Psoas muscle (tissue), 8 donors: ENCODE data around the gene NME9. TPM values are rescaled to one million over a fixed set of nuclear protein-coding genes. Genes with fewer than 3 reads are reported as not detected.

ENCODE experiments used
- ATAC-seq, 4 donors: fragments of 200-7000 bp; cut with Tn5 transposase; one replicate each; pipeline ENCODE4 v1.9.1; 2020; ENCODE audit warnings: moderate library complexity in 3 of 4, mild to moderate bottlenecking in 2 of 4
- DNase-seq, 2 donors: peaks; one replicate each; pipeline ENCODE4 v3.0.0-alpha.2; 2020
- H3K27ac ChIP-seq: fragments of 200-600 bp; one replicate; pipeline ENCODE4 v1.8.0; 2022
- H3K27me3 ChIP-seq, 3 donors: fragments of 200-600 bp in 1 of 3; one replicate each; pipeline versions ENCODE4 v1.6.1 to v1.8.0; 2013 to 2022; ENCODE audit warnings: low read length in 2 of 3, mild to moderate bottlenecking in 2 of 3, moderate library complexity in 1 of 3; ENCODE audit not compliant: insufficient read depth in 3 of 3
- H3K36me3 ChIP-seq, 2 donors: fragments of 200-600 bp in 1 of 2; one replicate each; pipeline versions ENCODE4 v1.6.1 to v1.8.0; 2013 to 2022; ENCODE audit warnings: low read depth in 1 of 2, mild to moderate bottlenecking in 1 of 2, moderate library complexity in 1 of 2; ENCODE audit not compliant: insufficient read depth in 1 of 2
- H3K4me1 ChIP-seq: fragments of 200-600 bp; one replicate; pipeline ENCODE4 v1.8.0; 2022
- H3K4me3 ChIP-seq: fragments of 200-600 bp; one replicate; pipeline ENCODE4 v1.8.0; 2022; ENCODE audit warnings: mild to moderate bottlenecking
- H3K9me3 ChIP-seq: fragments of 200-600 bp; one replicate; pipeline ENCODE4 v1.8.0; 2022
- CTCF ChIP-seq: fragments of 200-600 bp; IDR thresholded peaks from one replicate; pipeline ENCODE4 v1.8.0; 2022; ENCODE audit warnings: antibody characterized with exemption
- WGBS, 3 donors: extraction: QIAGEN DNeasy Blood & Tissue Kit; methylation state at CpG; one replicate each; pipeline versions ENCODE4 v1.1.6 to v1.1.7; 2013; 5-methylcytosine and 5-hydroxymethylcytosine counted together
- intact Hi-C, 2 donors: fragments of 100-400 bp; cut with DNase I; formaldehyde crosslinking; loops; one replicate each; pipeline versions ENCODE4 v1.11.0 to v1.14.2; 2022
- polyA plus RNA-seq, 3 donors: library from polyadenylated mRNA; stranded (reverse); fragments of 200-250 nt; gene quantifications; one replicate each; pipeline ENCODE4 v1.2.3, GENCODE V29; 2013
- total RNA-seq, 4 donors: library from RNA; stranded (reverse); fragmentation: NEBNext Ultra II Directional in 2 of 4; extraction: Animal tissue kit (Norgen Biotek cat#: 25700) in 2 of 4; gene quantifications; one replicate each; pipeline versions ENCODE4 v1.2.1 to v1.2.4, GENCODE V29; 2021 to 2023
- donor health status: healthy with polysubstance abuse.
- donor health status: DM: no; HTN: no; CAD: no; lungs with moderate emphysema.
- donor health status: Bipolar disorder and iron deficiency.
- donor health status: healthy.
- donor health status: DM: yes; HTN: yes; CAD: no.
- donor health status: DM: no; HTN: no; CAD: no.
- donor health status: DM: no; HTN: no; CAD: no.
- donor health status: DM: yes; HTN: yes; CAD: no.

NME9 gene
- total and polyA plus RNA-seq, 7 donors: 0.04 to 3.1 (median 1.4) TPM

GRCh38 chr3:138359919-138360868 lies 30.5 kb upstream of the NME9 start:
- peak; percentile 71 to 85 for DNase-seq
- intact Hi-C loops: no loop called here
- Histone ChIP-seq H3K36me3 (peaks cover 0 to 38% of the 10 kb centered on the region in 2 donors), H3K27ac (peak overlapping the region; percentile 69), H3K4me1 (peaks cover 78% of the 10 kb centered on the region), H3K9me3 (no peaks in the 10 kb centered on the region), H3K4me3 (no peak overlapping the region), H3K27me3 (no peaks in the 10 kb centered on the region)
- no peak for TF ChIP-seq CTCF
- 49 to 72% (median 50%) methylated on average over 15 of the region's 15 CpGs for WGBS, 3 donors
- peak; percentile 69 to 87 (median 85) for ATAC-seq

- 40 to 70% (median 41%) methylated on average over 7 of the region's 7 CpGs for WGBS, 3 donors
- ATAC-seq (peak; percentile 10 to 64 (median 57)), DNase-seq (no peak)
- peak overlapping the region; percentile 69 for H3K27ac ChIP-seq
- intact Hi-C loops: no loop called here
- no peak overlapping the region for H3K4me3 ChIP-seq
- no peak for TF ChIP-seq CTCF
- peaks cover 0 to 44% of the 10 kb centered on the region in 2 donors for H3K36me3 ChIP-seq
- no peaks in the 10 kb centered on the region for H3K27me3 ChIP-seq
- H3K4me1 ChIP-seq: peaks cover 75% of the 10 kb centered on the region
- no peaks in the 10 kb centered on the region for H3K9me3 ChIP-seq
Observed at GRCh38 chr3:138359148-138359918, 29.7 kb upstream of the NME9 start.

- H3K4me1 ChIP-seq: peaks cover 87% of the 10 kb centered on the region
- H3K36me3 ChIP-seq: peaks cover 0 to 42% of the 10 kb centered on the region in 2 donors
- H3K9me3 ChIP-seq: no peaks in the 10 kb centered on the region
- H3K4me3 ChIP-seq: no peak overlapping the region
- H3K27me3 ChIP-seq: no peaks in the 10 kb centered on the region
- H3K27ac ChIP-seq: peak overlapping the region; percentile 46
- no peak for ATAC-seq
- WGBS, 3 donors: 41 to 52% (median 46%) methylated on average over 7 of the region's 7 CpGs
- no peak for TF ChIP-seq CTCF
- intact Hi-C loops: no loop called here
- no peak for DNase-seq
Observed at GRCh38 chr3:138356730-138357405, 27.2 kb upstream of the NME9 start.

GRCh38 chr3:138355071-138355470 lies 25.4 kb upstream of the NME9 start:
- H3K27me3 ChIP-seq: no peaks in the 10 kb centered on the region
- no peak for TF ChIP-seq CTCF
- intact Hi-C loops: no loop called here
- H3K4me1 ChIP-seq: peaks cover 84% of the 10 kb centered on the region
- H3K36me3 ChIP-seq: peaks cover 0 to 39% of the 10 kb centered on the region in 2 donors
- WGBS, 3 donors: 61 to 73% (median 65%) methylated on average over 3 of the region's 3 CpGs
- DNase-seq (no peak), ATAC-seq (no peak)
- no peak overlapping the region for H3K27ac ChIP-seq
- H3K9me3 ChIP-seq: no peaks in the 10 kb centered on the region
- H3K4me3 ChIP-seq: no peak overlapping the region
